A549 (cell line): ENCODE data around the gene MAP1S. TPM values are rescaled to one million over a fixed set of nuclear protein-coding genes. Genes with fewer than 3 reads are reported as not detected.

ENCODE experiments used
- ATAC-seq, 2 experiments: fragments of 200-7000 bp in 1 of 2; fragments of >200 bp in 1 of 2; cut with Nextera tagmentation in 1 of 2; cut with Tn5 transposase in 1 of 2; 3 replicates each; pipeline versions ENCODE4 v1.8.0 to v1.9.1; 2018 to 2020; ENCODE audit warnings: mild to moderate bottlenecking in 1 of 2, moderate library complexity in 1 of 2
- CTCF ChIA-PET: fragments of 300-600 bp; sonication (Branson Sonifier 250); formaldehyde crosslinking; extraction: SDS; loops from one replicate; lab custom pipeline; 2021; ENCODE audit warnings: antibody characterized with exemption, inconsistent platforms; lab: Yijun Ruan, JAX
- POLR2A ChIA-PET: fragments of 350-600 bp; formaldehyde crosslinking; extraction: SDS; loops from one replicate; lab custom pipeline; 2021; ENCODE audit warnings: antibody characterized with exemption, inconsistent platforms; lab: Yijun Ruan, JAX
- DNase-seq, 2 experiments: peaks; one replicate each; pipeline versions ENCODE4 v3.0.0 to v3.0.0-alpha.2; 2011 to 2016; ENCODE audit warnings: low read depth in 1 of 2, low spot score in 1 of 2
- FAIRE-seq: peaks from 2 replicates; lab custom pipeline; 2011; peaks lifted over from hg19 to GRCh38; lab: Jason Lieb, UNC
- H3K27ac ChIP-seq, 2 experiments: fragments of >200 bp; sonication (Bioruptor Twin); formaldehyde crosslinking; 3 replicates each; pipeline ENCODE4 v1.5.1; 2016 to 2017
- H3K4me1 ChIP-seq: fragments of >200 bp; sonication (Bioruptor Twin); formaldehyde crosslinking; 3 replicates; pipeline ENCODE4 v1.6.1; 2016
- H3K4me2 ChIP-seq: fragments of >200 bp; sonication (Bioruptor Twin); formaldehyde crosslinking; 3 replicates; pipeline ENCODE4 v1.6.1; 2016
- H3K4me3 ChIP-seq: fragments of >200 bp; sonication (Bioruptor Twin); formaldehyde crosslinking; 3 replicates; pipeline ENCODE4 v1.5.1; 2016
- H3K9me3 ChIP-seq: fragments of >200 bp; sonication (Bioruptor Twin); formaldehyde crosslinking; 3 replicates; pipeline ENCODE4 v1.6.1; 2016
- CBX8 ChIP-seq: fragments of 200-600 bp; sonication (generic); IDR thresholded peaks from 2 replicates; pipeline ENCODE4 v1.6.1; 2016
- HEYL ChIP-seq: fragments of 250-450 bp; sonication (Bioruptor Pico); IDR thresholded peaks from 2 replicates; pipeline ENCODE4 v1.8.0; 2021; ENCODE audit warnings: mild to moderate bottlenecking, moderate library complexity
- HOXB13 ChIP-seq: fragments of 250-450 bp; sonication (Bioruptor Pico); IDR thresholded peaks from 2 replicates; pipeline ENCODE4 v1.5.0; 2020; ENCODE audit warnings: low read depth, mild to moderate bottlenecking, moderate library complexity
- HOXB5 ChIP-seq: fragments of 250-450 bp; sonication (Bioruptor Pico); IDR thresholded peaks from 2 replicates; pipeline ENCODE4 v1.5.0; 2020; ENCODE audit warnings: mild to moderate bottlenecking, moderate library complexity
- MAZ ChIP-seq: fragments of 150-350 bp; IDR thresholded peaks from 2 replicates; pipeline ENCODE4 v1.6.1; 2014; ENCODE audit warnings: antibody characterized with exemption, low read depth, low read length, borderline replicate concordance
- PHF8 ChIP-seq: fragments of 200-600 bp; sonication (generic); IDR thresholded peaks from 2 replicates; pipeline ENCODE4 v1.6.1; 2016; ENCODE audit warnings: low read depth, mild to moderate bottlenecking, antibody characterized with exemption, moderate library complexity, borderline replicate concordance
- POLR2A ChIP-seq: IDR thresholded peaks from 2 replicates; pipeline ENCODE4 v1.6.1; 2012; ENCODE audit warnings: mild to moderate bottlenecking, low read length
- RAD21 ChIP-seq, 2 experiments: fragments of >200 bp in 1 of 2; sonication (Bioruptor Twin) in 1 of 2; formaldehyde crosslinking in 1 of 2; IDR thresholded peaks in 1 of 2; conservative IDR thresholded peaks in 1 of 2; 2 replicates in 1 of 2; 3 replicates in 1 of 2; pipeline ENCODE4 v1.6.1; 2012 to 2018; ENCODE audit warnings: inconsistent platforms in 1 of 2
- SMC3 ChIP-seq: fragments of >200 bp; sonication (Bioruptor Twin); formaldehyde crosslinking; IDR thresholded peaks from 3 replicates; pipeline ENCODE4 v1.6.1; 2018; ENCODE audit warnings: inconsistent platforms
- WGBS: methylation state at CpG from one replicate; pipeline ENCODE4 v1.1.6; 2017; ENCODE audit errors: missing lambda C conversion rate; 5-methylcytosine and 5-hydroxymethylcytosine counted together
- polyA plus RNA-seq, 4 experiments: library from polyadenylated mRNA; depleted of rRNA in 3 of 4; stranded (reverse); fragments of >200 nt; fragmentation: RNase III in 1 of 4; extraction: RNeasy Plus Mini Kit Qiagen cat#74134 plus additional on column Dnase treatment in 1 of 4; gene quantifications; 2 replicates in 3 of 4; 3 replicates in 1 of 4; pipeline ENCODE4 v1.2.3, GENCODE V29; 2011 to 2017
- TF ChIP-seq, protein P1 (sequence below): fragments of 150-350 bp; IDR thresholded peaks from 2 replicates; pipeline ENCODE4 v1.6.1; 2014; ENCODE audit warnings: low read depth, mild to moderate bottlenecking, low read length
- TF ChIP-seq, protein P2 (sequence below): IDR thresholded peaks from 2 replicates; pipeline ENCODE4 v1.6.1; 2012
- TF ChIP-seq, protein P3 (sequence below): fragments of 200-600 bp; sonication (generic); IDR thresholded peaks from 2 replicates; pipeline ENCODE4 v1.6.1; 2016; ENCODE audit warnings: antibody characterized with exemption, mild to moderate bottlenecking, moderate library complexity
- TF ChIP-seq, protein P4 (sequence below): fragments of >200 bp; sonication (Bioruptor Twin); formaldehyde crosslinking; IDR thresholded peaks from 3 replicates; pipeline ENCODE4 v1.5.1; 2016
- TF ChIP-seq, protein P5 (sequence below): fragments of 250-450 bp; sonication (Bioruptor Pico); IDR thresholded peaks from 2 replicates; pipeline ENCODE4 v1.5.0; 2020; ENCODE audit warnings: low read depth, mild to moderate bottlenecking, moderate library complexity
- TF ChIP-seq, protein P6 (sequence below): fragments of 450-650 bp; IDR thresholded peaks from 2 replicates; pipeline ENCODE4 v1.6.1; 2014; ENCODE audit warnings: antibody characterized with exemption

Gene MAP1S
- polyA plus RNA-seq, 2 of the 4 experiments (the other 2 are of a cell fraction): 8.3 to 26.9 TPM

GRCh38 chr19:17748884-17749638, 29.8 kb downstream of the MAP1S start:
- no peaks in the 10 kb centered on the region for H3K9me3 ChIP-seq
- ATAC-seq (no peak), DNase-seq (no peak), FAIRE-seq (no peak)
- peak overlapping the region; percentile 31; the same call in 2 of the 3 replicates for H3K4me2 ChIP-seq
- POLR2A ChIA-PET: no interaction called here
- H3K4me1 ChIP-seq: peaks cover 8% of the 10 kb centered on the region; the same call in 1 of the 3 replicates
- H3K27ac ChIP-seq: peak overlapping the region in 1 of 2 experiments; percentile 47; a peak in 2 of 6 replicates
- CTCF ChIA-PET: interaction anchor here (1.8 to 5.9 kb wide), 2 partner anchors 17 kb away, joined by 9 to 29 read pairs; no protein-coding TSS in a partner anchor
- H3K4me3 ChIP-seq: no peak overlapping the region
- TF ChIP-seq, protein P1, sequence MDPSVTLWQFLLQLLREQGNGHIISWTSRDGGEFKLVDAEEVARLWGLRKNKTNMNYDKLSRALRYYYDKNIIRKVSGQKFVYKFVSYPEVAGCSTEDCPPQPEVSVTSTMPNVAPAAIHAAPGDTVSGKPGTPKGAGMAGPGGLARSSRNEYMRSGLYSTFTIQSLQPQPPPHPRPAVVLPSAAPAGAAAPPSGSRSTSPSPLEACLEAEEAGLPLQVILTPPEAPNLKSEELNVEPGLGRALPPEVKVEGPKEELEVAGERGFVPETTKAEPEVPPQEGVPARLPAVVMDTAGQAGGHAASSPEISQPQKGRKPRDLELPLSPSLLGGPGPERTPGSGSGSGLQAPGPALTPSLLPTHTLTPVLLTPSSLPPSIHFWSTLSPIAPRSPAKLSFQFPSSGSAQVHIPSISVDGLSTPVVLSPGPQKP: no peak
- no peak for TF ChIP-seq HOXB5
- TF ChIP-seq, protein P2, sequence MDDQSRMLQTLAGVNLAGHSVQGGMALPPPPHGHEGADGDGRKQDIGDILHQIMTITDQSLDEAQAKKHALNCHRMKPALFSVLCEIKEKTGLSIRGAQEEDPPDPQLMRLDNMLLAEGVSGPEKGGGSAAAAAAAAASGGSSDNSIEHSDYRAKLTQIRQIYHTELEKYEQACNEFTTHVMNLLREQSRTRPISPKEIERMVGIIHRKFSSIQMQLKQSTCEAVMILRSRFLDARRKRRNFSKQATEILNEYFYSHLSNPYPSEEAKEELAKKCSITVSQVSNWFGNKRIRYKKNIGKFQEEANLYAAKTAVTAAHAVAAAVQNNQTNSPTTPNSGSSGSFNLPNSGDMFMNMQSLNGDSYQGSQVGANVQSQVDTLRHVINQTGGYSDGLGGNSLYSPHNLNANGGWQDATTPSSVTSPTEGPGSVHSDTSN: no peak
- TF ChIP-seq, protein P3, sequence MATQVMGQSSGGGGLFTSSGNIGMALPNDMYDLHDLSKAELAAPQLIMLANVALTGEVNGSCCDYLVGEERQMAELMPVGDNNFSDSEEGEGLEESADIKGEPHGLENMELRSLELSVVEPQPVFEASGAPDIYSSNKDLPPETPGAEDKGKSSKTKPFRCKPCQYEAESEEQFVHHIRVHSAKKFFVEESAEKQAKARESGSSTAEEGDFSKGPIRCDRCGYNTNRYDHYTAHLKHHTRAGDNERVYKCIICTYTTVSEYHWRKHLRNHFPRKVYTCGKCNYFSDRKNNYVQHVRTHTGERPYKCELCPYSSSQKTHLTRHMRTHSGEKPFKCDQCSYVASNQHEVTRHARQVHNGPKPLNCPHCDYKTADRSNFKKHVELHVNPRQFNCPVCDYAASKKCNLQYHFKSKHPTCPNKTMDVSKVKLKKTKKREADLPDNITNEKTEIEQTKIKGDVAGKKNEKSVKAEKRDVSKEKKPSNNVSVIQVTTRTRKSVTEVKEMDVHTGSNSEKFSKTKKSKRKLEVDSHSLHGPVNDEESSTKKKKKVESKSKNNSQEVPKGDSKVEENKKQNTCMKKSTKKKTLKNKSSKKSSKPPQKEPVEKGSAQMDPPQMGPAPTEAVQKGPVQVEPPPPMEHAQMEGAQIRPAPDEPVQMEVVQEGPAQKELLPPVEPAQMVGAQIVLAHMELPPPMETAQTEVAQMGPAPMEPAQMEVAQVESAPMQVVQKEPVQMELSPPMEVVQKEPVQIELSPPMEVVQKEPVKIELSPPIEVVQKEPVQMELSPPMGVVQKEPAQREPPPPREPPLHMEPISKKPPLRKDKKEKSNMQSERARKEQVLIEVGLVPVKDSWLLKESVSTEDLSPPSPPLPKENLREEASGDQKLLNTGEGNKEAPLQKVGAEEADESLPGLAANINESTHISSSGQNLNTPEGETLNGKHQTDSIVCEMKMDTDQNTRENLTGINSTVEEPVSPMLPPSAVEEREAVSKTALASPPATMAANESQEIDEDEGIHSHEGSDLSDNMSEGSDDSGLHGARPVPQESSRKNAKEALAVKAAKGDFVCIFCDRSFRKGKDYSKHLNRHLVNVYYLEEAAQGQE: no peak
- no peak for TF ChIP-seq HEYL (CRISPR knock-in tag)
- no peak for TF ChIP-seq RAD21 (conservative IDR thresholded peaks at IDR 0.05 in 1 of 2, IDR thresholded peaks at IDR 0.05 in 1 of 2)
- no peak for TF ChIP-seq MAZ
- TF ChIP-seq PHF8: no peak
- TF ChIP-seq, protein P4, sequence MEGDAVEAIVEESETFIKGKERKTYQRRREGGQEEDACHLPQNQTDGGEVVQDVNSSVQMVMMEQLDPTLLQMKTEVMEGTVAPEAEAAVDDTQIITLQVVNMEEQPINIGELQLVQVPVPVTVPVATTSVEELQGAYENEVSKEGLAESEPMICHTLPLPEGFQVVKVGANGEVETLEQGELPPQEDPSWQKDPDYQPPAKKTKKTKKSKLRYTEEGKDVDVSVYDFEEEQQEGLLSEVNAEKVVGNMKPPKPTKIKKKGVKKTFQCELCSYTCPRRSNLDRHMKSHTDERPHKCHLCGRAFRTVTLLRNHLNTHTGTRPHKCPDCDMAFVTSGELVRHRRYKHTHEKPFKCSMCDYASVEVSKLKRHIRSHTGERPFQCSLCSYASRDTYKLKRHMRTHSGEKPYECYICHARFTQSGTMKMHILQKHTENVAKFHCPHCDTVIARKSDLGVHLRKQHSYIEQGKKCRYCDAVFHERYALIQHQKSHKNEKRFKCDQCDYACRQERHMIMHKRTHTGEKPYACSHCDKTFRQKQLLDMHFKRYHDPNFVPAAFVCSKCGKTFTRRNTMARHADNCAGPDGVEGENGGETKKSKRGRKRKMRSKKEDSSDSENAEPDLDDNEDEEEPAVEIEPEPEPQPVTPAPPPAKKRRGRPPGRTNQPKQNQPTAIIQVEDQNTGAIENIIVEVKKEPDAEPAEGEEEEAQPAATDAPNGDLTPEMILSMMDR: no peak
- TF ChIP-seq, protein P5, sequence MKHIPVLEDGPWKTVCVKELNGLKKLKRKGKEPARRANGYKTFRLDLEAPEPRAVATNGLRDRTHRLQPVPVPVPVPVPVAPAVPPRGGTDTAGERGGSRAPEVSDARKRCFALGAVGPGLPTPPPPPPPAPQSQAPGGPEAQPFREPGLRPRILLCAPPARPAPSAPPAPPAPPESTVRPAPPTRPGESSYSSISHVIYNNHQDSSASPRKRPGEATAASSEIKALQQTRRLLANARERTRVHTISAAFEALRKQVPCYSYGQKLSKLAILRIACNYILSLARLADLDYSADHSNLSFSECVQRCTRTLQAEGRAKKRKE: no peak
- TF ChIP-seq, protein P6, sequence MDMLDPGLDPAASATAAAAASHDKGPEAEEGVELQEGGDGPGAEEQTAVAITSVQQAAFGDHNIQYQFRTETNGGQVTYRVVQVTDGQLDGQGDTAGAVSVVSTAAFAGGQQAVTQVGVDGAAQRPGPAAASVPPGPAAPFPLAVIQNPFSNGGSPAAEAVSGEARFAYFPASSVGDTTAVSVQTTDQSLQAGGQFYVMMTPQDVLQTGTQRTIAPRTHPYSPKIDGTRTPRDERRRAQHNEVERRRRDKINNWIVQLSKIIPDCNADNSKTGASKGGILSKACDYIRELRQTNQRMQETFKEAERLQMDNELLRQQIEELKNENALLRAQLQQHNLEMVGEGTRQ: no peak
- TF ChIP-seq POLR2A: no peak
- TF ChIP-seq CBX8: no peak
- TF ChIP-seq SMC3: no peak
- no peak for TF ChIP-seq HOXB13 (CRISPR knock-in tag)
- WGBS: 81% methylated on average over 6 of the region's 6 CpGs
